Measurements from ENCODE around the gene PSD4.

Gene PSD4

DNA sequence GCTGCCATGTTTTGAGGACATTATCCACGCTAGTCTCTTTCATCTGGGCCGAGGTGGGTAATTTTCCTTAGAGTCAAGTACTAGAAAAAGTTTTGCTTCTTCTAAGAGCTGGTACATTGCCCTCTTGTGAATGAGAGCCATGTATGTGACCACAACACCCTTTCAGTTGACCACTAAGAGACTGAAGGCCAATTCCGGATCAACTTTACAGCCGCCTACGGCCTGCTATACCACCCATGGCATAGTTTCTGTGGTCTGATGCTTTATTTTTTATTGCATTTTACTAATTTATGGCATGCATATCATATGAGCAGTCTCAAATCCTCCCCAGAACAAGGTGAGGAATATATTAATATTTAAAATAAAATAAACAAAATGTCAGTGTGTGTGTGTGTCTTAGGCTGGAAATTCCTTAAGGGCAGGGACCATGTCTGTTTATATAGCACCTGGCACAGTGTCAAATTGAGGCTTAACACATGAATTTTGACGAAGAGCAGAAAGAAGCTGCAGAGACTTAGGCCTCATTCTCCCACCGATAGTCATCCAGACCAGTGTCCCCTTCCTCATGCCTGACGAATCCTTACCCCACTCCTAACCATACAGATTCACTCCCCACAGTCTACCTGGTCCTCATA lies 35.4 kb downstream of the PSD4 start:
- DNase-seq, result no peak

DNA sequence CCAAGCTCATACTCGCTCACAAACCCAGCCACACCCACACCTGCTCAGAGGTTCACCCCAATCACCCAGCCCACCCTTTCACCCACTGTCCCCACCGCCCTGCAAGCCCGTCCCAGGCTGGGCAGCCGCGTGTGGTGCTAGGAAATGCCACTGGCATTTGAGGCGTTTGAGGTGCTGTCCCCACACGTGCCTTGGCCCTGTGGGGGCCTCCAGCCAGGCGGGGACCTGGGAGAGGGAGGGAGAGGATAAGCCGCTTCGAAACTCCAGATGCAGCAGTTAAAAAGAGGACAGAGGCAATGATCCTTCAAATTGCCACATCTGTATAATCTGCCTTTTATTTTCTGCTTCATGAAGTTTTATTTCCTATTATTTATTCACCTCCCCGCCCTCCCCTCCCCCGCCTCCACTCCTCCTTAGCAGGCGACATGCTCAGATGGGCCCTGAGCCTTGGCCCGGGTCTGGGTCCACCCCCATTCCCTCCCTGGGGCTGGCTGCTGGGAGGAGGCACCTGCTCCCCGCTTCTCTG lies 35.9 kb downstream of the PSD4 start:
- no peak for DNase-seq

DNA sequence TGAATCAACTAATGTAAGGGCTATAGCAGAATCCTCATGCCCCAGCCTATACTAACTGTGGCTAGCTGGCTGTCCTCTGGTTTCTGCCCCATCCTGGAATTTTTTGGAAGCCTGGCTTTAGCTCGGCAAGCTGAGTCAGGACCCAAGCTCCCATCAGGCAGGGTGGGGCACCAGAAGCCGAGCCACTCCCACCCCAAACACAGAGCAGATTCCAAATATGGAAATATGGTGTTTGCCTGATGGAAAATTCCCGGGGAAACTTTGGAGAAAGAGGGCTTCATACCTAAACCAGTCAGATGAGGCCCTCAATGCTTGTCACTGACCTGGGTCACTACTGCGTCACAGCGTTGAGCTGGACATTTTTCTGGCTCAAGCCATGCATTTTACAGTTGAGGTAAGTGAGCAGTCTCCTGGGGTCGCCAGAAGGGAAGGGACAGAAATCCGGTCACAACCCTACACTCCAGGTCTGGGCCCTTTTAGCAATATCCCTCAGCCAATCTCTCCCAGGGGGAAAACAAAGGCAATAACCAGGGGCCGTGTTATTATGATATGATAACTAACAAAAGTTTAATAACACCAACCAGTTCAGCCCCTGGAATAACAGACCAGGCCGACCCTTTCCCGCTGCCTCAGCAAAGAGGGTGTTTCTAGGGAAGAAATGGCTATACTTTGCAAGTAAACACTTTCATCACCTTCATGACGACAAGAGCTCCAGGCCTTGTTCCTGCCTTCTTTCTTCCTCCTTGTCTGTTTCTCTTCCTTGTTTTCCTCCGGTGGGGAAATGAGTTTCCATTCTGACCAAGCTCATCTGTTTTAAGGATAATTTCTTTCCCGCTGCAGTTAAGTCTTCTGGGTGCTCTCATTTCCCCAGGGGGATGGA lies 37.7 kb downstream of the PSD4 start:
- DNase-seq, result no peak

DNA sequence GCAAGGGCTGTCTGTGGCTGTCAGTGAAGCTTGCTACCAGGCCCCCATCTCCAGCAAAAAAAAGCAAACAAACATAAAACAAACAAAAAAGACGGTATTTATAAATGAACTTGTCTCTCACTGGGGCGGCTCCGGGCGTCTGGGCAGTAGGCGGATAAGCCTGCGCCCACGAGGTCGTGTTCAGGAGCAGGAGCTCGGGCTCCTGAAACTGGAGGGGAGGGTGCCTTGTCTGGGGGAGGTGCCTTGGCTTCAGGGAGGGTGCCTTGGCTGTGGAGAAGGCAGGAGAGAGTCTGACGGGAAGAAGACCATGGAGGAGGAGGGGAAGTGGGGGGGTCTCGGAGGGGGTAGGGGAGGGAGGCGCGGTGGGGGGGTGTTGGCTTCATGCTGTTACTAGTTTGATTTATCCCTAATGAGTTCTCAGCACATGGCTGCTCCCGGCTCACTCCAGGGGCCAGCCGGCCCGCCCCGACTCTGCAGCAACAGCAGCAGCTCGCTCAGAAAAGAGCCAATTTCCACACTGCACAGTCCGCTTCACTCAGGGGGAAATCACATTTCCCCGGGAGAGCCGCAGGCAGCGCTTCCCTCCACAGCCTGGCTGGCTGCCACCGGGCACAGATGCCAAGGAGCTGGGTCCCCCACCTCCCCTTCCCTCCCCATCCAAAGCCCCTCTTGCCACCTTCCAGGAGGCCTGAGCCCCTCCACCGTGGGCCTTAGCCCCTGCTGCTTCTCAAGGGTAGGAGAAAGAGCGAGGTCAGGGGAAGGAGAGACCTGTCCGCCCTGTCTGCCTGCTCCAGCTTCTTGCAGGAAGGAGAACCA lies 38.7 kb downstream of the PSD4 start:
- DNase-seq, result no peak

DNA sequence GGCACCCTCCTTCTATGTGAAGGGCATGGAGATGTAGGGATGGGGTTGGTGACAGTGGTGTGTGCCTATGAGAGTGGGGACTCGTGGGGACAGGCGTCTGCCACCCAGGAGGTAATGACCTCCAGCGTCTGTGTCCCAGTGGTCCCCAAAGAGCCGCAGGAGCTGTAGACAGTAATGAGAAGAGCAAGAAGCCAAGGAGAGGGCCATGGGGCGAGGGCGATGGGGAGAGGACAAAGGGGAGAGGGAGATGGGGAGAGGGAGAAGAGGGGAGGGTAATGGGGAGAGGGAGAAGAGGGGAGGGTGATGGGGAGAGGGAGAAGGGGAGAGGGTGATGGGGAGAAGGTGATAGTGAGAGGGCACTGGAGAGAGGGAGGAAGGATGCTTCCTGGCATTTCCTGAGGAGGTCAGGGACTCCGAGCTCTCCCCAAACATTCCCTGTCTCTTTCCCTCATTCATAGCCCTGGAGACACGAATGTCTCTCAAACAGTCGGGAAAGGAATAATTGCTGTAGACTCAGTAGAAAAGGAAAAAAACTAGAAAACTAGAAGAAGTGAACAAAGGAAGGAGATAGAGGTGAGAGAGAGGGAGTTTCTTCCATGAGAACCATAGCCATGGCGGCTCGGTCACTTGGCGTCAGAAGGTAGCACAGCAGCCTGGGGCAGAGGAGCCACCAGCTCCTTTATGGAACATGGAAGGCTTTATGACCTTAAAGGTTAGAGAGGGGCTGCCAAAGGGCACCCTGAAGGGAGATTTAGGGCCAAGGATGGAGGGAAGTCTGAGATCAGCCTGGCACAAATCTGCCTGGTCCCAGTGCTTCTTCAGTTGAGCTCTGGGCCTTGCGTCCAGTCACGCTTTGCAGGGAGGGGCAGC lies 39.5 kb downstream of the PSD4 start:
- no peak for DNase-seq

DNA sequence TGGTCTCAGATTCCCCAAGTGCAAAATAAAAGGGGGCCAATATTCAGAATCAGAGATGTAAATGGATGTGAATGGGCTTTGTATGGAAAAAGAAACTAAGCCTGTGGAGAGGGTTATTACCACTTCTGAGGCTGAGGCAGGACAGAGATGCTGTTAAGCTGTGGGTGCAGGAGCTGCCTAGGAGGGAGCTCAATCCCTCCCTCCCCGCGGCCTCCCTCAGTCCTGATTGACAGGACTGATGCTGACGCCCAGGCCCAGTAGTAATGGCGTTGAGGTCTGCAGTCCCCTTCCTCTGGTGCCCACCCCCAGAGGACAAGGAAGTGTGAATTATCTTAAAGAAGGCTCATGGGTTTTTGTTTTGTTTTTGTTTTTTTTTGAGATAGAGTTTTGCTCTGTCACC lies 40.4 kb downstream of the PSD4 start:
- DNase-seq, result no peak

DNA sequence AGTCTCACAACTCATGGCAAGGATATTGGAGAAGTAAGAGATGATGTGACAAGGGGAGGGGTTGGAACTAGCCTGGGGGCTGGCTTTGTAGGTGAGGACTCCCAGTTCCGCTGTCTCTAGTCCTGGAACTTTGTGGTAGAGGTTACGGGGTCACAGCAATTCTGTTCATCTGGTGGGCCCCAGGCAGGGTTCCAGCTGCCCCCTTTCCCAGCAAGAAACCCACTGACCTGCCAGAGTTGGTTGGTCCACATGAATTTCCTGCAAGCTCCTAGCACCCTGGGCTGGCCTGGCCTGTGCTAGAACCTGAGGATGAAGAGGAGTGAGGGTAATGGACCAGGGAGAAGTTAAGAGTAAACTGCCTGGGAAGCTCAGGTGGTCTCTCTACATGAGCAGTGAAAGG lies 41.3 kb downstream of the PSD4 start:
- no peak for DNase-seq

DNA sequence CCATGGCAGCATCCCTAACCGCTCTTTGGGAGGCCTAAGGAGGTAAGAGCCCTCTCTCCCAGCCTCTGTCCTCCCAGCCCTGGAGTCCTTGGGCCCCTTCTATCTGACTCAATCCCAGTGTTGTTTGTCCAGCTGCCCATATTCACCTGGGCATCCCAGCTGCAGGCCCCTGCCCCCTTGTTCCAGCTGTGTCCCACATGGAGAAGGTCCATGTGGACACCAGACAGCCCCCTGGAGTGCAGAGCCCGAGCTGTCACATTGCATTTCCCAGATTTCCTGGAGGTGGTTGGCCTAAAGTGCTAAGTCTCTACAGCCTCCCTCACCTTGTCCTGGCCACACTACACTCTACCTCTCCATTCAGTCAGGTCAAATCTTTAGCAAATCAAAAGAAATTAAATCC lies 42.5 kb downstream of the PSD4 start:
- no peak for DNase-seq

DNA sequence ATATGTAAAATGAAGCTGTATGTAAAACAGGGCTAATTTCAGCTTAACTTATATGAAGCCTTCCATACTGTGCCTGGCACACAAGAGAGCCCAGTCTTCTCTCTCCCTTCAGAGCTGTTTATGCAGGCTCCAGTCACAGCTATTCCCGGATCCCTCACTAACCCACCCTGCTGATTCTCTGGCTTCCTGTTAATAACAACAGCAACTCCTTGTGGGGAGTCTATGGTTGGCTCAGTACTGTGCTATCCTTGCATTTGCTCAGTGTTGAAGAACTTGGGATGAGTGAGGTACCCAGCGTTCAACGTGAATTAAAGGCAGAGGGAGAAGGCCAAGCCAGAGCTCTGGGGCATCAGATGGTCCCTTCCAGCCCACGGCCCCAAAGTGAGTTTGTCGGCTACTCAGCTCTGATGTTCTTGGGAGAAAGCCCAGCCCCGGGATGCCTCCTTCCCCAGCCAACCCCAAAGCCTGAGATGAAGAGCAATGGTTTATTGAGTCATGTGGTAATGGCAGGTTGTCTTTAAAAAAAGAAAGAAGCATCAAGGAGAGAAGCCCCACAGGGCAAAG lies 43.2 kb downstream of the PSD4 start:
- no peak for DNase-seq

DNA sequence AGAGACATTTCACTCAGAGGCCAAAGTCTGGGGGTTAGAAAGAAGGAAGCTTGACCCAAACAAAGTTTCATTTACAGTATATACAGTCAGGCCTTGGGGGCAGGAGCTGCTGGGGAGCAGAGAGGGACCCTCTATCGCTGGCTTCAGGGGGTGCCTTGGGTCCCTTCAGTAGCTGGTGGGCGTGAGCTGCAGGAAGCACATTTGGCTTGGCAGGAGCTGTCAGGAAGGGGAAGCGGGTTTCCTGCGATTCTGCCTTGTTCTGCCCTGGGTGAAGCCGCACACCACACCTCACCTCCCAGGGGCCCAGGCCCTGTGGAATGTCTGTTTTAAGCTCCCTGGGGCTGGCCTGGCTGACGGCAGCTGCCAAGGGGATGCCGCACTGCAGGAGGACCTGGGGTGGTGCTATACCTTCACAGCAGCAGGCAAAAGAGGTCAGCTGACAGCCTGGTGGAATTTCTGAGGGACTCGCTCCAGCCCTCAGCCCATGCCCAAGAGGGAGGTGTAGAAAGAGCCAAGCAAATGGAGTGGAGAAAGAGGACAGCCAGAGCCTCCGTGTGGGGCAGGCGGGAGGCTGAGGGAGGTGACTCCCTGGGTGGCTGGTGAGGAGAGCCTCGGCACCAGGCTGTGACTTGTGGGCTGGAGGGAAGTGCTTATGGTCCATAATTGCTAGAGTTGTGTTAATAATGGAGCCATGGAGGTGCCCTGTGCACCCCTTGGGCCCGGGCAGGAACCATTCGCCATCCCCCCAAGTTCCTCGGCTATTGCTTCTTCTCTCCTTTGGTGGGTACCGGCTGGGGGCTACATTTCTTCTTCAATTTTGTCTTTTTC lies 43.9 kb downstream of the PSD4 start:
- no peak for DNase-seq

DNA sequence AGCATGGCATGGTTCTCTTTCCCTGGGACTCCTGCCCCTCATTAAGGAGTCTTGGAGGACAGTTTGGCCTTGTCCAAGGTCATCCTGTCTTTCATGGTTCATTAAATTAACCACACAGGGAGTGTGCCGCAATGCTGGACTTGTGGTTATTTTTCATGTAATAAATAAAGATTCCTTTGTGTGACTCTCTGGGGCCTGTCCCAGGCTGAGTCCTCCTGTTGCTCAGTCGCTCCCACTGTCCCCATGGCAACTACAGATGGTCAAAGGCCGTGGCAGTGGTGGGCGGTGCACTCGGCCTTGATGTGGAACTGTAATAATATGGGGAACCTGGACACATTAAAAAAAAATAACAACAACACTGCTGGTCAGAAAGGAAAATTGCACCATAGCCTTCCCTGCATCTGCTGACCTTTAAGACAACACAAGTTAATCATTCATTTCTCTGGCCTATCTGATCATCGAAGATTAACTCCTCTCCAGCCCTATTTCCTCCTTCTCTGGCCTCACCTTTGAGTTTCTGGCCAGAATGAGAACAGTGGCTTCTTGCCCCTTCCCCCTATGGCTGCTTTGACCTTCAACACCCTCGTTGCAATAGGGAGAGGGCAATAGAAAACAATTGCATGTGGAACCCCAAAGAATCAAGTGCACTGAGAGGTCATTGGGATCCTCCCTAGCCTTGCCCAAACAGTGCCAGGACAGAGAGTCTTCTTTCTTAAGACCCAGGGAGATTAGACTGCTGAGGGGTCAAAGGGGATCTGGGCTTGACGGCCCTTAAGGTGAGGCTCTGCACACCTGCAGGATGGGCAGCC lies 44.7 kb downstream of the PSD4 start:
- DNase-seq, result no peak

DNA sequence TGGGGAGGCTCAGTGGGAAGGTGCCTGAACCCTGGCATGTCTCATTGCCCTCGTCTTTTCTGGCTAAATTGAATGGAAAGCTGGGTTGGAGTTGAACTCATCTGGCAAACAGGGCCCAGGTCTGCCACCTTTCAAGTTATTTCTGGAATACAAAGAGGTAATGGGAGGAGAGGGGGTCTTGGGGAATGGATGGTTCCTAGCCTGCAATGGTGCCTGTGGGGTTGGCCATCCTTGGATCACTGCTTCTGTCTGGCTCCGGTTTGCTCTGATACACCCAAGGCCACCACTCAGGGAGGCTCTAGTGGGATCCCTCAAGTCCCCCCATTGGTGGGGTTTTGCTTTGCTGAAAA lies 45.3 kb downstream of the PSD4 start:
- DNase-seq, result no peak

DNA sequence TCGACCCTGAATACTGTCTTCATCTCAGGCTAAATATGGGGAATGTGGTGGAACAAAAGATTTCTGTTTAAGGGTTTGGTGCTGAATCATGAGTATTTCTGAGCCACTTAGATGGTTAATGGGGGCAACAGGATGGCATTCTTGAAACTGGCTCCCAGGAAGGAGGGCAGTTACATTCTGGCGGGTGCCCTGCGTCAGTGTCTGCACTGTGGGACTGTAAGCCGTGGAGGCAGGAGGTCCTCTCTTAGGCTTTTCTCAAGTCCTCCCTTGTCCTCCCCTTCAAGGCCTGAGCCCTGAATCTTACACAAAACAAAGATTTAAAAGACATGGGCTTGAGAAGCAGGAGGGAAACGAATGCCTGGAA lies 45.7 kb downstream of the PSD4 start:
- DNase-seq, result no peak

DNA sequence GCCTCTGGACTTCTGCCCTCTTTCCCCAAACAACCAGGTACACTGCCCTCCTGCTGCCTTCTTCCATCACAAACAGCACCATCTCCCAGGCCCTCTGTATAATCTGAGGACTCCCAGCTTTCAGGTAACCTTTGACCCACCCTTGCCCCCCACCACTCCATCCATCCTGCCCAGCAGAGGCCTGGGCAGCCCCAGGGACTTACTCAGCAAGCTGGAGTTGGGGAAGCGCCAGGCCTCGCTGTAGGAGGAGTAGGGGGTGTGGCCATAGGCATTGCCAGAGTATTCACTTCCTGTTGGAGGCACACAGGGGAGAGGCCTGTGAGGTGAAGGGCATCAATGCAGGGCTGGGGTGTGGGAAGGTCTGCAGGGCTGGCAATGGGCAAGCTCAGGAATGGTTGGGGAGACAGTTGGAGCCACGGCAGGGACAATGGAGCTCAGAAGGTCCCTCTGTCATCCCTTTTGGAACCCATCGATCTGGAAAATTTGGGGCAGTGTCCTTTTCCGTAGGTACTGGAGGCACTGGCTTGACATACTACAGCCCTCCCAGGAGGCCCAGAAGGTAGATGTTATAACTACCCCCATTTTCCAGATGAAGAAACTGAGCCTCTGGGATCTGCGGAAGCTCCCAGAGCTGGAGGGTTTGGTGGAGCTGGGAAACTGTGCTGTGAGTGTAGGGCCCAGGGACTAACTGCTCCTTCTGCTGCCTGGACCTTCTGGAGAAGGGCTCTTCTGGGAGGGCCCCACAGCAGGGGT lies 46.3 kb downstream of the PSD4 start:
- DNase-seq, result no peak

DNA sequence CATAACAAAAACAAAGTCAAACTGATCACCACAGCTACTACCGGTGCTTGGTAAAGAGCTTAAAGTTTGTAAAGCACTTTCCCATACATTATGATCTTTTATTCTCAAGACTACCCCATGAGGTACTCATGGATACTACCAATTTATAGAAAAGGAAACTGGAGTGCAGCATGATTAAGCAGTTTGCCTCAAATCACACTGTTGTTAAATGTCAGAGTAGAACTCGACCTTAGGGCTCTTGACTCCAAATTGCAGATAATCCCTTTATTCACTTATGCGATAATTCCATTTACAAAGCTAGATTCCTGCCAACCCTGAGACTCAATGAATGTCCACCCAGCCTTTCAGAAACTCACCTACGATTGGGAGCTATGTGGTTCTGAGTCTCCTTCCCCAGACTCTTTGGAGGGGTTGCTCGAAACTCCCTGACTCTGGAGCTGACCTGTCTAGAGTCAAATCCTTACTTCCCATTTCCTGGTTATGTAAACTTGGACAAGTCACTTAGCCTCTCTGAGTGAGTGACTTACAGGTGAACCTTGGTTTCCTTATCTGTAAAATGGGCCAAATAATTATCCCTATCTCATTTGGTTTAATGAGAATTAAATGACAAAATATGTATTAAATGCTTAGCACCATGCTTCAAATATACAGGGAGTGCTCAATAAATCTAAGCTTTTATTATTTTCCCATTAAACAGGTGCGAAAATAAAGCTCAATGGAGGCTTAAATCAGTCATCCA lies 47.4 kb downstream of the PSD4 start:
- no peak for DNase-seq

DNA sequence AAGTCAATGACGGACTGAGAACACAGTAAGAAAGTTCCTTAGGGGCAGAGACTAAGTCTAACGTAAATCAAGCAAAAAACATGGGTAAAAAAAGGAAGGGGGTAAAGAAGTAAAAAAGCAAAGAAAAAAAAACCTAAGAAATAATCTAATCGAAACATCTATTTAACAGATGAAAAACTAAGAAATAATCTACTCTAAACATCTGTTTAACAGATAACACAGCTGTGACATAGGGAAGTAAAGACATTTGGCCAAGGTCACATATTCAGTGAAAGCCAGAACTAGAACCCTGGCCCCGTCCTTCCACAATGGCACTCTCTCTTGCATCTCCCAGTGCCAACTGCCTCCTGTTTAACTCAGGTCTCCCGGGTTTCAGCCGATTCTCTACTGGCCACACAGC lies 48.1 kb downstream of the PSD4 start:
- no peak for DNase-seq

DNA sequence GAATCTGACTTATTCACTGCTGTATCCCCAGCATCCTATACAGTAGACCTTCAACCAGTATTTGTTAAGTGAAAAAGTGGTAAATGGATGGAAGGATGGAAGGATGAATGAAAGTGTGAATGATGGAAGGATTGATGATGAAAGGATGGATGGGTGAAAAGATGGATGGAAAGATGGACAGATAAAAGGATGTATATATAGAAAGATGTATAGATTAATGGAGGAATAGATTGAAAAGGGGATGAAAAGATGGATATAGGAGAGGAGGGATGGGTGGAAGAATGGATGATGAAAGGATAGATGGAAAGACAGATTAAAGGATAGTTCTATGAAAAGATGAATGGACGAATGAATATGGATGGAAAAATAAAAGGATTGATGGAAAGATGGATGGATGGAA lies 50.0 kb downstream of the PSD4 start:
- DNase-seq, result no peak

DNA sequence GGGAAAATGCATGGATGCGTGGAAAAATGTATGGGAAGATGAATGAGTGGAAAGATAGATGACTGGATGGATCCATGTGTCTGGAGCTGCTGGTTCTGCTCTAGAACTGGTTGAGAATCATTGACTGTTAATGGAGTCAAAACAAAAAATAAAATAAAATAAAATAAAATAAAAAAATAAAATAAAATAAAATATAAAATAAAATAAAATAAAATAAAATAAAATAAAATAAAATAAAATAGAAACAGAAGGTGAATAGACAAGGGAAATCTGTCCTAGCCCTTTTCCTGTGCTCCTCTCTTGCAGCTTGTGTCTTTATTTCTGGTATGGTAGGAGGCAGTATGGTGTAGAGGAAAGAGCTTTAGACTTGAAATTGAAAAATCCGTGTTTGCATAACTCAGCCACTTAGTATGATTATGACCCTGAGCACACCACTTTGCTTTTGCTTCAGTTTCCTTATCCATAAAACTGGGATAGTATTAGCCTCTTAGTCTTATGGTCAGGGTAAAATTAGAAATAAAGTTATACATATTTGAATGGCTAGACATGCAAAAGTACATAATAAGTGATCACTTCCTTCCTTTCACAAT lies 51.0 kb downstream of the PSD4 start:
- no peak for DNase-seq

Measured in activated CD4-positive, alpha-beta T cell treated with anti-CD3 and anti-CD28 coated beads, Interleukin-10, Interleukin-2, amounts not matched to agents 100 ng/mL and 50 ng/mL, durations not matched to agents 16 hours and 8 hours (primary cell).